ENCODE data around the gene GUF1.
"Not testable (repeated sequence)": the region's sequence is repeated elsewhere in the genome, so short reads cannot be mapped to it uniquely, and the experiment has no call there.

GRCh38 chr4:44728694-44729093 lies 50.5 kb downstream of the GUF1 start:
- not testable (repeated sequence) for TF ChIP-seq CTCF (IDR thresholded peaks at IDR 0.05; ENCODE audit: low read depth, low read length, missing input control); RXRA (IDR thresholded peaks at IDR 0.05); TAF1 (conservative IDR thresholded peaks at IDR 0.05); HNF4A (conservative IDR thresholded peaks at IDR 0.05)
